Keratinocyte (primary cell): ENCODE data around the gene CCDC86. TPM values are rescaled to one million over a fixed set of nuclear protein-coding genes. Genes with fewer than 3 reads are reported as not detected.

Source experiments
- DNase-seq: peaks from one replicate; pipeline ENCODE4 v3.0.0-alpha.2; 2011; ENCODE audit warnings: low read depth, missing footprints, low spot score
- FAIRE-seq: peaks from 2 replicates; lab custom pipeline; 2011; peaks lifted over from hg19 to GRCh38; lab: Jason Lieb, UNC
- H2AFZ ChIP-seq: 2 replicates; pipeline ENCODE4 v1.6.0; 2012; ENCODE audit warnings: low read length, control low read depth, inconsistent platforms; ENCODE audit not compliant: control insufficient read depth
- H3K27ac ChIP-seq: 2 replicates; pipeline ENCODE4 v1.5.1; 2011; ENCODE audit warnings: low read length; ENCODE audit not compliant: control insufficient read depth, insufficient read depth
- H3K27me3 ChIP-seq: 3 replicates; pipeline ENCODE4 v1.6.0; 2011; ENCODE audit warnings: low read length; ENCODE audit not compliant: control insufficient read depth, insufficient read depth; ENCODE audit errors: extremely low read depth
- H3K36me3 ChIP-seq, 2 experiments: 2 replicates in 1 of 2; 3 replicates in 1 of 2; pipeline ENCODE4 v1.5.1; 2011; ENCODE audit warnings: low read length in 2 of 2, mild to moderate bottlenecking in 1 of 2; ENCODE audit not compliant: control insufficient read depth in 2 of 2, insufficient read depth in 2 of 2; ENCODE audit errors: extremely low read depth in 1 of 2
- H3K4me1 ChIP-seq: 3 replicates; pipeline ENCODE4 v1.5.1; 2011; ENCODE audit warnings: low read length; ENCODE audit not compliant: control insufficient read depth, insufficient read depth; ENCODE audit errors: extremely low read depth
- H3K4me2 ChIP-seq: 3 replicates; pipeline ENCODE4 v1.6.0; 2011; ENCODE audit warnings: low read depth, low read length; ENCODE audit not compliant: control insufficient read depth, insufficient read depth; ENCODE audit errors: extremely low read depth
- H3K4me3 ChIP-seq, 3 experiments: fragments of 200-600 bp in 1 of 3; sonication (generic) in 1 of 3; 2 replicates in 2 of 3; 3 replicates in 1 of 3; pipeline ENCODE4 v1.5.1; 2011 to 2016; ENCODE audit warnings: low read length in 3 of 3, mild to moderate bottlenecking in 3 of 3, control low read depth in 2 of 3, inconsistent platforms in 1 of 3, low read depth in 1 of 3, mixed read lengths in 1 of 3, mixed run types in 1 of 3, moderate library complexity in 1 of 3; ENCODE audit not compliant: control insufficient read depth in 2 of 3, insufficient read depth in 2 of 3; ENCODE audit errors: extremely low read depth in 1 of 3
- H3K79me2 ChIP-seq: 2 replicates; pipeline ENCODE4 v1.6.0; 2012; ENCODE audit warnings: low read length; ENCODE audit not compliant: control insufficient read depth, insufficient read depth
- H3K9ac ChIP-seq: 3 replicates; pipeline ENCODE4 v1.6.0; 2011; ENCODE audit warnings: low read length; ENCODE audit not compliant: control insufficient read depth, insufficient read depth; ENCODE audit errors: extremely low read depth
- H3K9me1 ChIP-seq: 3 replicates; pipeline ENCODE4 v1.6.0; 2011; ENCODE audit warnings: low read length; ENCODE audit not compliant: control insufficient read depth, insufficient read depth; ENCODE audit errors: extremely low read depth
- H3K9me3 ChIP-seq: 2 replicates; pipeline ENCODE4 v1.5.1; 2012; ENCODE audit warnings: low read depth, low read length; ENCODE audit not compliant: control insufficient read depth
- H4K20me1 ChIP-seq: 3 replicates; pipeline ENCODE4 v1.6.0; 2011; ENCODE audit warnings: low read length; ENCODE audit not compliant: control insufficient read depth, insufficient read depth; ENCODE audit errors: extremely low read depth
- EZH2 ChIP-seq: IDR thresholded peaks from one replicate; pipeline ENCODE4 v1.6.1; 2012; ENCODE audit warnings: inconsistent platforms, mild to moderate bottlenecking, low read length, moderate library complexity
- dilution Hi-C: fragments of 300-500 bp; cut with MboI; formaldehyde crosslinking; loops from one replicate; pipeline ENCODE4 v1.7.0; 2020; ENCODE audit warnings: low sequenced_read_pairs; ENCODE audit not compliant: extremely low pct_ligation_motif_present
- polyA plus RNA-seq, 5 experiments: library from polyadenylated mRNA; depleted of rRNA in 3 of 5; stranded (reverse) in 3 of 5; stranded (forward) in 1 of 5; unstranded in 1 of 5; fragments of >200 nt; gene quantifications; 1 replicate in 1 of 5; 2 replicates in 3 of 5; 3 replicates in 1 of 5; pipeline versions ENCODE4 v1.2.1 to v1.2.3, GENCODE V29; 2011 to 2012; ENCODE audit warnings: missing spikeins in 2 of 5, low read depth in 1 of 5, low replicate concordance in 1 of 5
- TF ChIP-seq, protein P1 (sequence below), 3 experiments: IDR thresholded peaks in 1 of 3; conservative IDR thresholded peaks in 1 of 3; optimal IDR thresholded peaks in 1 of 3; 2 replicates in 2 of 3; 3 replicates in 1 of 3; pipeline versions ENCODE3 to v1.5.1; 2011; ENCODE audit warnings: low read length in 3 of 3, mild to moderate bottlenecking in 3 of 3, moderate library complexity in 2 of 3, control low read depth in 1 of 3, inconsistent platforms in 1 of 3; ENCODE audit not compliant: insufficient read depth in 2 of 3; ENCODE audit errors: extremely low read depth in 1 of 3

CCDC86 gene
- polyA plus RNA-seq, 1 donor (not counting 4 experiments of a cell fraction or from before 2014, with no cell fraction given), result 29.3 TPM

DNA sequence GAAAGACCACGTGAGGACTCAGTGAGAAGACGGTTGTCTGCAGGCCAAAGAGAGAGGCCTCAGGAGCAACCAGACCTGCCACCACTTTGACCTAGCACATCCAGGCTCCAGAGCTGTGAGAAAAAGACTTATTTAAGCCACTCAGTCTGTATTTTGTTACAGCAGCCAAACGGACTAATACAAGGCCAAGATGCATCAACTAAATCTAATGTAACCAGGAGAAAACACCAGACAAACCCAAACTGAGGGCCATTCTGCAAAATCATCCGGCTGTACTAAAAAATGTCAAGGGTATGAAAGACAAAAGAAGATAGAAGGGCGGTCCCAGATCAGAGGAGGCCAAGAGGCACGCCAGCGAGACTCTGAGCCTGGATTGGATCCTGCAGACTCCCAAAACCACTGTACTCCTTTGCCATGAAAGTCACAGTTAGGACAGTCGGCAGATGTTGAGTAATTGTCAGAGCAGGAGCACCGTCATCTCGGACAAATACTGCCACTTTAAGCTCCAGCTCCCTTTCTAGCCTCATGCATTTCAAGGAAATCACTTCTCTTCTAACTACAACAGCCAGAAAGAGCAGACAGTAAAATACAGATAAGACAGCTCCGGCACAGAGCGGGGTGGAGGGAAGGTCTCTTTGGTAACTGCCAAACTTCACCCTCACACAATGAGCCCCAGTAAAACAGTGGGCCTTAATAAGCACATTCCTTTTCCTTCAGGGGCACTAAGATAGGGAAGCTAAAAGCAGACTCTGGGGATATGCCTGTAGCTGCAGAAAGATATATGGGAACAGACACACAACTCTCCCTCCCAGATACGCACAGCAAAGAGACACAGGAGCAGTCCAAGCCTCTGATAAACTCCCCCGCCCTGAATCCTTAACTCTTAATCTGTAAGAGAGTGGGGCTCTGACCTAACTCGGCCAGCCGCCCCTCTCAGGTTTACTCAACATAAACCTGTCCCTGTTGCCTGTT lies 21.9 kb downstream of the CCDC86 start:
- dilution Hi-C loops, result no loop called here
- DNase-seq, result no peak
- H3K9ac ChIP-seq, result no peak overlapping the region
- H3K9me3 ChIP-seq, result no peaks in the 10 kb centered on the region
- TF ChIP-seq, protein P1, sequence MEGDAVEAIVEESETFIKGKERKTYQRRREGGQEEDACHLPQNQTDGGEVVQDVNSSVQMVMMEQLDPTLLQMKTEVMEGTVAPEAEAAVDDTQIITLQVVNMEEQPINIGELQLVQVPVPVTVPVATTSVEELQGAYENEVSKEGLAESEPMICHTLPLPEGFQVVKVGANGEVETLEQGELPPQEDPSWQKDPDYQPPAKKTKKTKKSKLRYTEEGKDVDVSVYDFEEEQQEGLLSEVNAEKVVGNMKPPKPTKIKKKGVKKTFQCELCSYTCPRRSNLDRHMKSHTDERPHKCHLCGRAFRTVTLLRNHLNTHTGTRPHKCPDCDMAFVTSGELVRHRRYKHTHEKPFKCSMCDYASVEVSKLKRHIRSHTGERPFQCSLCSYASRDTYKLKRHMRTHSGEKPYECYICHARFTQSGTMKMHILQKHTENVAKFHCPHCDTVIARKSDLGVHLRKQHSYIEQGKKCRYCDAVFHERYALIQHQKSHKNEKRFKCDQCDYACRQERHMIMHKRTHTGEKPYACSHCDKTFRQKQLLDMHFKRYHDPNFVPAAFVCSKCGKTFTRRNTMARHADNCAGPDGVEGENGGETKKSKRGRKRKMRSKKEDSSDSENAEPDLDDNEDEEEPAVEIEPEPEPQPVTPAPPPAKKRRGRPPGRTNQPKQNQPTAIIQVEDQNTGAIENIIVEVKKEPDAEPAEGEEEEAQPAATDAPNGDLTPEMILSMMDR (optimal IDR thresholded peaks at IDR 0.05 in 1 of 3, IDR thresholded peaks at IDR 0.05 in 1 of 3, conservative IDR thresholded peaks at IDR 0.05 in 1 of 3; ENCODE audit: extremely low read depth in 1 of 3, insufficient read depth in 2 of 3, low read length in 3 of 3), result no peak
- TF ChIP-seq EZH2, result no peak
- H3K27ac ChIP-seq, result no peak overlapping the region
- H3K9me1 ChIP-seq, result no peaks in the 10 kb centered on the region
- H3K4me1 ChIP-seq, result no peaks in the 10 kb centered on the region
- no peaks in the 10 kb centered on the region for H3K79me2 ChIP-seq
- no peaks in the 10 kb centered on the region for H3K36me3 ChIP-seq
- H4K20me1 ChIP-seq, result no peaks in the 10 kb centered on the region
- H3K4me3 ChIP-seq, result no peak overlapping the region
- no peak for FAIRE-seq
- no peaks in the 10 kb centered on the region for H3K27me3 ChIP-seq
- H2AFZ ChIP-seq, result no peak overlapping the region
- H3K4me2 ChIP-seq, result no peak overlapping the region

DNA sequence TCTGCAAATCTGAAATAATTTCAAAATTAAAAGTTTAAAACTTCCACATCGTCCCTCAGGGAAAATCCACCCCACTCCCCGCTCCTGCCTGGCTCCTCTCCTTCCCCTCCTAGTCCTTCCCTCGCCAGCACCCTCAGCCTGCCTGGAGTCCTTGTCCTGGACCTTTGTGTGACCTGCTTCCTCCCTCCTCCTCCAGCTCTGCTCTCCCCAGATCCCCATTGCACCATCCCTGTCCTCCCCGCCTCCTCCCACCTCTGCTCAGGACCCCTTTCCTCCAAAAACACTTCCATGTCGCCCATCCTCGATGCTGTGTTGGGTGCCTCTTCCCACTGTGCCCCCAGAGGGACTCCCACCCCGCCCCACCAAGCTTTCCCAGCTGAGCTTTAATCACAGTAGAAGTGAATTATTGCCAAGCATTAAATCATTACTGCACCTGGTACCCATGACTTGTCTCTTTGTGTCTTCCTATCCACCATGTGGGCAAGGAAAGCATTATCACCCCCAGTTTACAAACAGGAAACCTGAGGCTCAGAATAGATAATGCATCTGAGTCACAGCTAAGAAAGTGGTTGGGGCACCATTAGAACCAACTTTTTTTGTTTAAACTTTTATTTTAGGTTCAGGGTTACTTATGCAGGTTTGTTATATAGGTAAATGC lies 23.1 kb downstream of the CCDC86 start:
- dilution Hi-C loops, result no loop called here
- Histone ChIP-seq H3K4me2 (no peak overlapping the region), H2AFZ (no peak overlapping the region), H3K79me2 (no peaks in the 10 kb centered on the region), H4K20me1 (no peaks in the 10 kb centered on the region), H3K9me1 (no peaks in the 10 kb centered on the region), H3K9ac (no peak overlapping the region), H3K4me3 (no peak overlapping the region), H3K9me3 (no peaks in the 10 kb centered on the region), H3K27me3 (no peaks in the 10 kb centered on the region), H3K27ac (no peak overlapping the region), H3K36me3 (no peaks in the 10 kb centered on the region), H3K4me1 (no peaks in the 10 kb centered on the region)
- no peak for DNase-seq
- TF ChIP-seq EZH2, result no peak
- TF ChIP-seq, protein P1 (optimal IDR thresholded peaks at IDR 0.05 in 1 of 3, IDR thresholded peaks at IDR 0.05 in 1 of 3, conservative IDR thresholded peaks at IDR 0.05 in 1 of 3; ENCODE audit: extremely low read depth in 1 of 3, insufficient read depth in 2 of 3, low read length in 3 of 3), result no peak
- FAIRE-seq, result no peak
